Tibial artery (tissue), 4 donors: ENCODE data around the gene RETREG3.
"Not testable (repeated sequence)": the region's sequence is repeated elsewhere in the genome, so short reads cannot be mapped to it uniquely, and the experiment has no call there.

Source experiments
- DNase-seq, 2 donors: peaks; one replicate each; pipeline ENCODE4 v3.0.0-alpha.2; 2019
- H3K27ac ChIP-seq, 2 donors: fragments of 200-600 bp; sonication (generic) in 1 of 2; 1 replicate in 1 of 2; 2 replicates in 1 of 2; pipeline ENCODE4 v1.5.1; 2018 to 2019; ENCODE audit warnings: mild to moderate bottlenecking in 1 of 2
- H3K27me3 ChIP-seq, 2 donors: fragments of 200-600 bp; sonication (generic) in 1 of 2; one replicate each; pipeline versions ENCODE4 v1.5.1 to v1.6.0; 2016 to 2019
- H3K36me3 ChIP-seq, 3 donors: fragments of 200-600 bp; sonication (generic) in 2 of 3; one replicate each; pipeline ENCODE4 v1.5.1; 2016 to 2019; ENCODE audit warnings: mild to moderate bottlenecking in 2 of 3
- H3K4me1 ChIP-seq, 4 donors: fragments of 200-600 bp; sonication (generic) in 2 of 4; 1 replicate in 3 of 4; 2 replicates in 1 of 4; pipeline ENCODE4 v1.5.1; 2016 to 2019
- H3K4me3 ChIP-seq, 2 donors: fragments of 200-600 bp; sonication (generic) in 1 of 2; 1 replicate in 1 of 2; 2 replicates in 1 of 2; pipeline ENCODE4 v1.5.1; 2018 to 2019; ENCODE audit warnings: mild to moderate bottlenecking in 2 of 2
- H3K9me3 ChIP-seq, 3 donors: fragments of 200-600 bp; sonication (generic) in 1 of 3; one replicate each; pipeline ENCODE4 v1.5.1; 2016 to 2019
- intact Hi-C: fragments of 100-400 bp; cut with DNase I; formaldehyde crosslinking; loops from one replicate; pipeline ENCODE4 v1.15.0; 2023; ENCODE audit warnings: low total_unique reads
- TF ChIP-seq, protein P1 (sequence below), 2 experiments: fragments of 200-600 bp in 1 of 2; fragments of 450-650 bp in 1 of 2; IDR thresholded peaks; one replicate each; pipeline ENCODE4 v1.5.1; 2017 to 2019; ENCODE audit warnings: antibody characterized with exemption in 2 of 2, mild to moderate bottlenecking in 1 of 2, moderate library complexity in 1 of 2

The RETREG3 gene

DNA sequence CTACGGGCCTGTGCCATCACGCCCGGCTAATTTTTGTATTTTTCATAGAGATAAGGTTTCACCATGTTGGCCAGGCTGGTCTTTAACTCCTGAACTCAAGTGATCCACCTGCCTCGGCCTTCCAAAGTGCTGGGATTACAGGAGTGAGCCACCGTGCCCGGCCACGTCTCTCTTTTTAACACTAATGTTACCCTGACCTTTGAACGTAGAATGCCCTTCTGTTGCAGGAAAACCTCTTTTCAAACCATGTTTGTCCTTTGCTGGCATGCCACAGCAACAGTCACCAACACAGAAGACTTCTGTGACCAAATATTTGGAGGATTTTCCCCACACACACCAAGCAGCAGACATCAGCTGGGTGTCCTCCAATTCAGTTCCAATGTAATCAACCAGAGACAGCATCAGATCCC is 64.3 kb downstream of the RETREG3 start:
- H3K27ac ChIP-seq: no peak overlapping the region
- DNase-seq: no peak
- no peak overlapping the region for H3K4me3 ChIP-seq
- no peaks in the 10 kb centered on the region for H3K27me3 ChIP-seq
- TF ChIP-seq, protein P1, sequence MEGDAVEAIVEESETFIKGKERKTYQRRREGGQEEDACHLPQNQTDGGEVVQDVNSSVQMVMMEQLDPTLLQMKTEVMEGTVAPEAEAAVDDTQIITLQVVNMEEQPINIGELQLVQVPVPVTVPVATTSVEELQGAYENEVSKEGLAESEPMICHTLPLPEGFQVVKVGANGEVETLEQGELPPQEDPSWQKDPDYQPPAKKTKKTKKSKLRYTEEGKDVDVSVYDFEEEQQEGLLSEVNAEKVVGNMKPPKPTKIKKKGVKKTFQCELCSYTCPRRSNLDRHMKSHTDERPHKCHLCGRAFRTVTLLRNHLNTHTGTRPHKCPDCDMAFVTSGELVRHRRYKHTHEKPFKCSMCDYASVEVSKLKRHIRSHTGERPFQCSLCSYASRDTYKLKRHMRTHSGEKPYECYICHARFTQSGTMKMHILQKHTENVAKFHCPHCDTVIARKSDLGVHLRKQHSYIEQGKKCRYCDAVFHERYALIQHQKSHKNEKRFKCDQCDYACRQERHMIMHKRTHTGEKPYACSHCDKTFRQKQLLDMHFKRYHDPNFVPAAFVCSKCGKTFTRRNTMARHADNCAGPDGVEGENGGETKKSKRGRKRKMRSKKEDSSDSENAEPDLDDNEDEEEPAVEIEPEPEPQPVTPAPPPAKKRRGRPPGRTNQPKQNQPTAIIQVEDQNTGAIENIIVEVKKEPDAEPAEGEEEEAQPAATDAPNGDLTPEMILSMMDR (IDR thresholded peaks at IDR 0.05): no peak
- no peaks in the 10 kb centered on the region for H3K9me3 ChIP-seq
- intact Hi-C loops: no loop called here
- peaks cover 17 to 60% (median 34%) of the 10 kb centered on the region in 3 donors for H3K36me3 ChIP-seq
- peaks cover 0 to 13% (median 0%) of the 10 kb centered on the region in 4 donors for H3K4me1 ChIP-seq

DNA sequence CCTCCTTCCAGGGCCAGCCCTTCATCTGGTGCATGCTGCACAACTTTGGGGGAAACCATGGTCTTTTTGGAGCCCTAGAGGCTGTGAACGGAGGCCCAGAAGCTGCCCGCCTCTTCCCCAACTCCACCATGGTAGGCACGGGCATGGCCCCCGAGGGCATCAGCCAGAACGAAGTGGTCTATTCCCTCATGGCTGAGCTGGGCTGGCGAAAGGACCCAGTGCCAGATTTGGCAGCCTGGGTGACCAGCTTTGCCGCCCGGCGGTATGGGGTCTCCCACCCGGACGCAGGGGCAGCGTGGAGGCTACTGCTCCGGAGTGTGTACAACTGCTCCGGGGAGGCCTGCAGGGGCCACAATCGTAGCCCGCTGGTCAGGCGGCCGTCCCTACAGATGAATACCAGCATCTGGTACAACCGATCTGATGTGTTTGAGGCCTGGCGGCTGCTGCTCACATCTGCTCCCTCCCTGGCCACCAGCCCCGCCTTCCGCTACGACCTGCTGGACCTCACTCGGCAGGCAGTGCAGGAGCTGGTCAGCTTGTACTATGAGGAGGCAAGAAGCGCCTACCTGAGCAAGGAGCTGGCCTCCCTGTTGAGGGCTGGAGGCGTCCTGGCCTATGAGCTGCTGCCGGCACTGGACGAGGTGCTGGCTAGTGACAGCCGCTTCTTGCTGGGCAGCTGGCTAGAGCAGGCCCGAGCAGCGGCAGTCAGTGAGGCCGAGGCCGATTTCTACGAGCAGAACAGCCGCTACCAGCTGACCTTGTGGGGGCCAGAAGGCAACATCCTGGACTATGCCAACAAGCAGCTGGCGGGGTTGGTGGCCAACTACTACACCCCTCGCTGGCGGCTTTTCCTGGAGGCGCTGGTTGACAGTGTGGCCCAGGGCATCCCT is 65.7 kb downstream of the RETREG3 start:
- TF ChIP-seq, protein P1 (IDR thresholded peaks at IDR 0.05): no peak
- no peak for DNase-seq
- Histone ChIP-seq H3K27ac (no peak overlapping the region), H3K27me3 (no peaks in the 10 kb centered on the region), H3K4me1 (peaks cover 0 to 8% (median 0%) of the 10 kb centered on the region in 4 donors), H3K9me3 (no peaks in the 10 kb centered on the region), H3K4me3 (no peak overlapping the region), H3K36me3 (peaks cover 29 to 74% (median 48%) of the 10 kb centered on the region in 3 donors)
- intact Hi-C loops: no loop called here

DNA sequence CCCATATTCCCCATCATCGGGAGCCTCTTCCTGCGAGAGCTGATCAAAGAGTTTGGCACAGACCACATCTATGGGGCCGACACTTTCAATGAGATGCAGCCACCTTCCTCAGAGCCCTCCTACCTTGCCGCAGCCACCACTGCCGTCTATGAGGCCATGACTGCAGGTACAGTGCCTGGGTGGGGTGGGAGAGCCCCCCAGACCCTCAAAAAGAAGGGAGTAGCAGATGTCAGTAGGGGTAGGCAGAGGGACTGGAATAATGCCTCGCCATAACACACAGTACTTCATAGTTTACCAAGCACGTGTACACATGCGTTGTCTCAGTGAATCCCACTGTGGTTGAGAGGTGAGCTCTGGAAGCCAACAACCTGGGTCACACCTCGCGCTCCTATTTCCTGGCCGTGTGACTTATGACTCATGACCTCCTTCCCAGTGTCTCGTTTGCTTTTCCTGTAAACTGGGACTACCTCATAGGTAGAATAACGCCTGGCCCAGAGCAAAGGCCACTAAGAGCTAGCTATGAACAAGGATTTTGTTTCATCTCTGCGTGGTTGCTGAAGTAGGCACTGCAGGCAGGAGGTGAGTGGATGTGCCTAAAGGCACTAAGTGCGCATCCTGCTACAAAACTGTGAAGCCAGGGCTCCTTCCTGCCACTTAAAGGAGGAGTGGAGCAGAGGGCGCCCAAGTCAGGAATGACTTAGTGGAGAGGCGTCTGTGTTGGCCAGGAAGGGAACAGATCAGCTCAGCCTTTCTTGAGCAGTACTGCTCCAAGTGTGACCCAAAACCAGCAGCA is 67.9 kb downstream of the RETREG3 start:
- H3K36me3 ChIP-seq: peaks cover 34 to 73% (median 50%) of the 10 kb centered on the region in 3 donors
- no peaks in the 10 kb centered on the region for H3K27me3 ChIP-seq
- H3K4me1 ChIP-seq: peaks cover 6 to 15% (median 10%) of the 10 kb centered on the region in 4 donors
- TF ChIP-seq, protein P1 (IDR thresholded peaks at IDR 0.05): no peak
- no peaks in the 10 kb centered on the region for H3K9me3 ChIP-seq
- no peak overlapping the region for H3K4me3 ChIP-seq
- intact Hi-C loops: no loop called here
- no peak for DNase-seq
- H3K27ac ChIP-seq: no peak overlapping the region

DNA sequence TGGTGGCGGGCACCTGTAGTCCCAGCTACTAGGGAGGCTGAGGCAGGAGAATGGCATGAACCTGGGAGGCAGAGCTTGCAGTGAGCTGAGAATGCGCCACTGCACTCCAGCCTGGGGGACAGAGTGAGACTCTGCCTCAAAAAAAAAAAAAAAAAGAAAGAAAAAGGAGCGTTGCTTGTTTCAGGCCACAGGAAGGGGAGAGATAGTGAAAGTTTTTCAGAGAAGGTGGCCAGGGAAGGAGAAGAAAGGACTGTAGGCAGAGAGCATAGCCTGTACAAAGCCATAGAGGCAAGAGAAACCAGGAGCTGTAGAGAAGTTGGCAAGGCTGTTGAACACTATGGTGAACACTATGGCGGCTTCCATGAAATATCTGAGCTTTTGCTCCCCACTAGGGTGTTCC is 68.6 kb downstream of the RETREG3 start:
- DNase-seq, H3K9me3 ChIP-seq, intact Hi-C loops, H3K4me3 ChIP-seq, H3K27ac ChIP-seq, H3K27me3 ChIP-seq: not testable (repeated sequence)
- H3K36me3 ChIP-seq: peaks cover 34 to 73% (median 50%) of the 10 kb centered on the region in 3 donors
- H3K4me1 ChIP-seq: peaks cover 6 to 18% (median 13%) of the 10 kb centered on the region in 4 donors

DNA sequence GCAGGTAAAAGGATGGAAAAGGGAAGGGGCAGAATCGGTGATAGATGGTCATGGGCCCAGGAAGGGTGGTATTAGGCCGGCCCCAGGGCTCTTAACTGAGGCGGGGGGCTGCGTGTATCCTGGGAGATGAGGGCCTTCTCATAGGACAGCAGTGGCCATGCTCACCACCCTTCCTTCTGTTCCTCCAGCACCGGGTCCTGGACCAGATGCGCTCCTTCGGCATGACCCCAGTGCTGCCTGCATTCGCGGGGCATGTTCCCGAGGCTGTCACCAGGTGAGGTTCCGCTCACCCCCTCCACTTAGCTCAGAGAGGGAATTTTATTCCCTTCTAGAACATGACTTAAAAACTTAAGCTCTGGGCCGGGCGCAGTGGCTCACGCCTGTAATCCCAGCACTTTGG is 70.7 kb downstream of the RETREG3 start:
- TF ChIP-seq, protein P1 (IDR thresholded peaks at IDR 0.05): no peak
- H3K27me3 ChIP-seq: no peaks in the 10 kb centered on the region
- no peak overlapping the region for H3K27ac ChIP-seq
- peaks cover 31 to 56% (median 37%) of the 10 kb centered on the region in 3 donors for H3K36me3 ChIP-seq
- DNase-seq: no peak
- H3K4me1 ChIP-seq: peaks cover 6 to 28% (median 22%) of the 10 kb centered on the region in 4 donors
- H3K4me3 ChIP-seq: no peak overlapping the region
- no peaks in the 10 kb centered on the region for H3K9me3 ChIP-seq
- intact Hi-C loops: no loop called here
